MCF 10A (cell line): ENCODE data around the gene PALM. TPM values are rescaled to one million over a fixed set of nuclear protein-coding genes. Genes with fewer than 3 reads are reported as not detected.

Source experiments
- BruUV-seq: library from RNA; stranded (reverse); fragments of 400-500 nt; replicated peaks from 2 replicates; lab custom pipeline; 2021; lab: Mats Ljungman, UMichigan
- CTCF ChIA-PET: fragments of 300-600 bp; sonication (Branson Sonifier 250); formaldehyde crosslinking; extraction: SDS; loops from one replicate; lab custom pipeline; 2021; ENCODE audit warnings: antibody characterized with exemption, inconsistent platforms; lab: Yijun Ruan, JAX
- POLR2A ChIA-PET: fragments of 300-600, 350-650 bp; sonication (Branson Sonifier 250); formaldehyde crosslinking; extraction: SDS; loops from one replicate; lab custom pipeline; 2020; ENCODE audit warnings: antibody characterized with exemption, inconsistent platforms; lab: Yijun Ruan, JAX
- DNase-seq: peaks from one replicate; pipeline ENCODE4 v3.0.0-alpha.2; 2018; ENCODE audit not compliant: unreplicated experiment
- H3K27ac Mint-ChIP-seq: one replicate; pipeline ENCODE4 v1.8.0; 2022; ENCODE audit warnings: mild to moderate bottlenecking, low read depth, mixed read lengths; ENCODE audit not compliant: unreplicated experiment
- H3K27me3 Mint-ChIP-seq: one replicate; pipeline ENCODE4 v1.8.0; 2022; ENCODE audit warnings: mixed read lengths; ENCODE audit not compliant: insufficient read depth, unreplicated experiment
- H3K36me3 Mint-ChIP-seq: one replicate; pipeline ENCODE4 v1.8.0; 2022; ENCODE audit warnings: mild to moderate bottlenecking, moderate library complexity, mixed read lengths; ENCODE audit not compliant: insufficient read depth, unreplicated experiment
- H3K4me1 Mint-ChIP-seq: one replicate; pipeline ENCODE4 v1.8.0; 2022; ENCODE audit warnings: mixed read lengths; ENCODE audit not compliant: insufficient read depth, unreplicated experiment
- H3K4me3 Mint-ChIP-seq: one replicate; pipeline ENCODE4 v1.8.0; 2022; ENCODE audit warnings: mild to moderate bottlenecking, moderate library complexity, mixed read lengths; ENCODE audit not compliant: unreplicated experiment
- H3K9me3 Mint-ChIP-seq: one replicate; pipeline ENCODE4 v1.8.0; 2022; ENCODE audit warnings: mixed read lengths; ENCODE audit not compliant: unreplicated experiment
- CTCF ChIP-seq: fragments of 200-600 bp; IDR thresholded peaks from one replicate; pipeline ENCODE4 v1.8.0; 2022; ENCODE audit warnings: antibody characterized with exemption, mild to moderate bottlenecking; ENCODE audit not compliant: unreplicated experiment
- intact Hi-C: fragments of 100-400 bp; cut with micrococcal nuclease; formaldehyde crosslinking; loops from 2 replicates; pipeline ENCODE4 v1.14.1; 2022
- total RNA-seq: library from RNA; stranded (reverse); gene quantifications from 2 replicates; pipeline ENCODE4 v1.2.3, GENCODE V29; 2022

Gene PALM
- total RNA-seq, 1 experiment from 2014 or later: 0.44 TPM

- BruUV-seq: no TSS peak
Observed at GRCh38 chr19:688214-688613, 20.5 kb upstream of the PALM start.

DNA sequence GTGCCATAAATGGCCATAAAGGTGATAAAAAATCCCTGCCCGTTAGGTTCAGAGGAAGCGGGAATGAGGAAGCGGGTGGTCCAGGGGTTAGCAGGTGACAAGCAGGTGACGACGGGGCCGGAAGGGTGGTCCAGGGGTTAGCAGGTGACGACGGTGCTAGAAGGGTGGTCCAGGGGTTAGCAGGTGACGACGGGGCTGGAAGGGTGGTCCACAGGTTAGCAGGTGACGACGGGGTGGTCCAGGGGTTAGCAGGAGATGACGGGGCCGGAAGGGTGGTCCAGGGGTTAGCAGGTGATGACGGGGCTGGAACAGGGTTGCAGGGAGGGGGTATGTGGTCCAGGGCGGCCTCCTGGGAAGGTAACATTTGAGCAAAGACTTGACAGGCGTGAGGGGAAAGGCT lies 19.7 kb upstream of the PALM start:
- ChIA-PET CTCF (interaction anchor here (0.8 kb wide), 1 partner anchor 45 kb away, joined by 3 read pairs; no protein-coding TSS in a partner anchor), POLR2A (interaction anchor here (1.4 kb wide), 1 partner anchor 12 kb away, joined by 3 read pairs; the partner anchor contains the start of gene FSTL3)
- Mint-ChIP-seq H3K27me3 (no peaks in the 10 kb centered on the region), H3K4me3 (no peak overlapping the region), H3K27ac (no peak overlapping the region), H3K4me1 (peaks cover 7% of the 10 kb centered on the region), H3K9me3 (no peaks in the 10 kb centered on the region), H3K36me3 (peaks cover 26% of the 10 kb centered on the region)
- TF ChIP-seq CTCF: no peak
- no peak for DNase-seq
- intact Hi-C loops: no loop called here
- no TSS peak for BruUV-seq

More at GRCh38 chr19:688214-688613, 20.5 kb upstream of the PALM start:
- peaks cover 7% of the 10 kb centered on the region for H3K4me1 Mint-ChIP-seq
- H3K9me3 Mint-ChIP-seq: no peaks in the 10 kb centered on the region
- intact Hi-C loops: no loop called here
- no peaks in the 10 kb centered on the region for H3K27me3 Mint-ChIP-seq
- DNase-seq: no peak
- ChIA-PET CTCF (interaction anchor here (0.7 to 0.8 kb wide), 2 partner anchors 46 to 104 kb away, joined by 3 read pairs; no protein-coding TSS in a partner anchor), POLR2A (interaction anchor here (1.4 kb wide), 1 partner anchor 12 kb away, joined by 3 read pairs; the partner anchor contains the start of gene FSTL3)
- TF ChIP-seq CTCF: no peak
- H3K36me3 Mint-ChIP-seq: peaks cover 34% of the 10 kb centered on the region
- no peak overlapping the region for H3K4me3 Mint-ChIP-seq
- H3K27ac Mint-ChIP-seq: no peak overlapping the region

GRCh38 chr19:690203-690602 lies 18.5 kb upstream of the PALM start:
- intact Hi-C loops: no loop called here
- no peak overlapping the region for H3K27ac Mint-ChIP-seq
- no peak overlapping the region for H3K4me3 Mint-ChIP-seq
- TF ChIP-seq CTCF: no peak
- CTCF ChIA-PET: no interaction called here
- no TSS peak for BruUV-seq
- DNase-seq: no peak
- POLR2A ChIA-PET: no interaction called here
- H3K27me3 Mint-ChIP-seq: no peaks in the 10 kb centered on the region
- H3K4me1 Mint-ChIP-seq: peaks cover 7% of the 10 kb centered on the region
- no peaks in the 10 kb centered on the region for H3K9me3 Mint-ChIP-seq
- H3K36me3 Mint-ChIP-seq: peaks cover 15% of the 10 kb centered on the region

DNA sequence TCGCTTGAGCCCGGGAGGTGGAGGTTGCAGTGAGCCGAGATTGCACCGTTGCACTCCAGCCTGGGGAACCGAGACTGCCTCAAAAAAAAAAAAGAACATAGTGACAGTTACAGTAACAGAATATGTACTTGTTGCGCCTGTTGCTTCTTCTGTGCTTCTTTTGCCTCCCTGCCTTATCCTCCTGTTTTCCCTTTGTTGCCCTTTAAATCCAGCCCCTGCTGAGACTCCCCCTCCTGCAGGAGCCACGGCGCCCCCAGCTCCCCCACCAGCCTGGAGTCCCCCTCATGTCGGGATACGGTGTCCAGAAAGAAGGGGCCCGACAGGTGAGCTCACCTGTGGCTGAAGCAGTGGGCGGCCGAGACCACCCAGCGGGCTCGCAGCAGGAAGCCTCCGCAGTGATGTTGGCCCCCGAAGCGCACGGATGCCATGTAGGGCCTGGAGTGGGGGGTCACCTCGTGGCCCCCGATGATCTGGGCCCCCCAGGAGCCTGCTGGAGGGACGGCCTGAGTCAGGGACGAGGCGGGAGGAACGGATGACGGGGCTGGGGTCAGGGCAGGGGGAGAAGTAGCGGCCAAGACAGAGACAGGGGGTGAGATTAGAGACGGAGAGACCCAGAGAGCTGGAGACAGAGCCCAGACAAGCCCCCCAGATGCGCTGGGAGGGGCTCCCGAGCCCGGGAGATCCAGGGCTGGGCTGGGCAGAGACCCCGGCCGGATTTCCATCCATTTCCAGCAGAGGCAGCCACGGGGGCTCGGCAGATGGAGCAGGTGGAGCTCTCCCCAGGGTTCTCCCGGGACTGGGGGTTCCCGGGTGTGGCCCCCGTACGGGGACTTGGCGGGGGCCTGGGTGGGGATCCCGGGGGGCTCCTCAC lies 14.0 kb upstream of the PALM start:
- Mint-ChIP-seq H3K36me3 (no peaks in the 10 kb centered on the region), H3K27ac (no peak overlapping the region), H3K4me3 (no peak overlapping the region), H3K4me1 (no peaks in the 10 kb centered on the region), H3K9me3 (no peaks in the 10 kb centered on the region), H3K27me3 (no peaks in the 10 kb centered on the region)
- ChIA-PET CTCF (no interaction called here), POLR2A (no interaction called here)
- no peak for TF ChIP-seq CTCF
- intact Hi-C loops: no loop called here
- DNase-seq: no peak
- no TSS peak for BruUV-seq
